ENCODE measurements around the gene OBSCN.

The OBSCN gene

GRCh38 chr1:228174482-228175315 is 33.1 kb upstream of the OBSCN start:
- H3K4me3 ChIP-seq (ENCODE audit: low read depth, low read length), result peak overlapping the region; percentile 68
- DNase-seq (ENCODE audit: low read depth), result peak; percentile 48

GRCh38 chr1:228175316-228176023 is 32.4 kb upstream of the OBSCN start:
- peak overlapping the region; percentile 68 for H3K4me3 ChIP-seq (ENCODE audit: low read depth, low read length)
- no peak for DNase-seq (ENCODE audit: low read depth)
- no peak for TF ChIP-seq CTCF (IDR thresholded peaks at IDR 0.05; ENCODE audit: control insufficient read depth, extremely low read depth, insufficient read depth)

More at GRCh38 chr1:228174482-228175315, 33.1 kb upstream of the OBSCN start:
- no peak for TF ChIP-seq CTCF (IDR thresholded peaks at IDR 0.05; ENCODE audit: control insufficient read depth, extremely low read depth, insufficient read depth)

GRCh38 chr1:228176024-228176395 is 31.8 kb upstream of the OBSCN start:
- no peak for TF ChIP-seq CTCF (IDR thresholded peaks at IDR 0.05; ENCODE audit: control insufficient read depth, extremely low read depth, insufficient read depth)
- no peak overlapping the region for H3K4me3 ChIP-seq (ENCODE audit: low read depth, low read length)
- no peak for DNase-seq (ENCODE audit: low read depth)

- no peak overlapping the region for H3K4me3 ChIP-seq (ENCODE audit: low read depth, low read length)
- DNase-seq (ENCODE audit: low read depth), result no peak
- no peak for TF ChIP-seq CTCF (IDR thresholded peaks at IDR 0.05; ENCODE audit: control insufficient read depth, extremely low read depth, insufficient read depth)
Observed at GRCh38 chr1:228176461-228177182, 31.2 kb upstream of the OBSCN start.

- no peak for DNase-seq (ENCODE audit: low read depth)
- H3K4me3 ChIP-seq (ENCODE audit: low read depth, low read length), result no peak overlapping the region
- TF ChIP-seq CTCF (IDR thresholded peaks at IDR 0.05; ENCODE audit: control insufficient read depth, extremely low read depth, insufficient read depth), result no peak
Observed at GRCh38 chr1:228177183-228177475, 30.7 kb upstream of the OBSCN start.

- TF ChIP-seq CTCF (IDR thresholded peaks at IDR 0.05; ENCODE audit: control insufficient read depth, extremely low read depth, insufficient read depth), result no peak
- H3K4me3 ChIP-seq (ENCODE audit: low read depth, low read length), result no peak overlapping the region
- no peak for DNase-seq (ENCODE audit: low read depth)
Observed at GRCh38 chr1:228177721-228178710, 29.8 kb upstream of the OBSCN start.

Data from LNCaP clone FGC (cell line).